OCI-LY1 (cell line): ENCODE results near the gene SPATA18.

ENCODE experiments used
- EZH2 ChIP-seq: fragments of 200-600 bp; sonication (generic), shearing (Covaris generic); IDR thresholded peaks from 2 replicates; pipeline ENCODE4 v1.8.0; 2017; ENCODE audit warnings: borderline replicate concordance, mixed run types, mild to moderate bottlenecking, antibody characterized with exemption, low read length, moderate library complexity, mixed read lengths
- TF ChIP-seq, protein P1 (sequence below): fragments of 200-600 bp; sonication (generic), shearing (Covaris generic); IDR thresholded peaks from 2 replicates; pipeline ENCODE4 v1.5.1; 2017; ENCODE audit warnings: mild to moderate bottlenecking, antibody characterized with exemption, low read length, moderate library complexity, mixed read lengths

DNA sequence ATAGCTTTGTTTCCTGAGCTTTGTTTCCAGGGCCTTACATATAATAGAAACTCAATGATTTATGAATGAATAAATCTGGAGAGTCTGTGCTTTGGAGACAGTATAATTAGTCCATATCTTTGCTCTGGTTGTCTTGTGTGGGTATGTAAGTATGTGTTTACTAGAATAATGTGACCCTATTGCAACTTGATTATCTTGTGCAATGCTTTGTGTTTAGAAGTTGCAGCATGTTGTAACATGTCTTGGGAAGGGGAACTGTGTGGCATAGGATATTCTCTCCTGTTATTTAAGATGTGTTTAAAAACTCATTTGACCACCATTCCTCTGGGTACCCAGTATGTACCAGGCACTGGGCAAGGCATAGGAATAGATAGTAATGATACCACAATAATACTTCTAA is 6.1 kb downstream of the SPATA18 start:
- TF ChIP-seq, protein P1, sequence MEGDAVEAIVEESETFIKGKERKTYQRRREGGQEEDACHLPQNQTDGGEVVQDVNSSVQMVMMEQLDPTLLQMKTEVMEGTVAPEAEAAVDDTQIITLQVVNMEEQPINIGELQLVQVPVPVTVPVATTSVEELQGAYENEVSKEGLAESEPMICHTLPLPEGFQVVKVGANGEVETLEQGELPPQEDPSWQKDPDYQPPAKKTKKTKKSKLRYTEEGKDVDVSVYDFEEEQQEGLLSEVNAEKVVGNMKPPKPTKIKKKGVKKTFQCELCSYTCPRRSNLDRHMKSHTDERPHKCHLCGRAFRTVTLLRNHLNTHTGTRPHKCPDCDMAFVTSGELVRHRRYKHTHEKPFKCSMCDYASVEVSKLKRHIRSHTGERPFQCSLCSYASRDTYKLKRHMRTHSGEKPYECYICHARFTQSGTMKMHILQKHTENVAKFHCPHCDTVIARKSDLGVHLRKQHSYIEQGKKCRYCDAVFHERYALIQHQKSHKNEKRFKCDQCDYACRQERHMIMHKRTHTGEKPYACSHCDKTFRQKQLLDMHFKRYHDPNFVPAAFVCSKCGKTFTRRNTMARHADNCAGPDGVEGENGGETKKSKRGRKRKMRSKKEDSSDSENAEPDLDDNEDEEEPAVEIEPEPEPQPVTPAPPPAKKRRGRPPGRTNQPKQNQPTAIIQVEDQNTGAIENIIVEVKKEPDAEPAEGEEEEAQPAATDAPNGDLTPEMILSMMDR, result no peak
- TF ChIP-seq EZH2, result no peak
